HG02852 (cell line): ENCODE results near the gene ZNF516.

ENCODE experiments used
- ATAC-seq: cut with Tn5 transposase; IDR thresholded peaks from one replicate; pipeline ENCODE4 v1.9.1; 2021; ENCODE audit warnings: mild to moderate bottlenecking, moderate library complexity; ENCODE audit not compliant: unreplicated experiment

Gene ZNF516

GRCh38 chr18:76456018-76456750, 38.9 kb downstream of the ZNF516 start:
- ATAC-seq, result no peak

- no peak for ATAC-seq
Observed at GRCh38 chr18:76455003-76455676, 39.9 kb downstream of the ZNF516 start.

GRCh38 chr18:76454418-76454817, 40.6 kb downstream of the ZNF516 start:
- no peak for ATAC-seq

GRCh38 chr18:76453932-76454331, 41.1 kb downstream of the ZNF516 start:
- ATAC-seq, result no peak

GRCh38 chr18:76453057-76453561, 41.9 kb downstream of the ZNF516 start:
- ATAC-seq, result no peak

- no peak for ATAC-seq
Observed at GRCh38 chr18:76452357-76452756, 42.7 kb downstream of the ZNF516 start.

- ATAC-seq, result no peak
Observed at GRCh38 chr18:76451396-76452331, 43.4 kb downstream of the ZNF516 start.

GRCh38 chr18:76450452-76451395, 44.3 kb downstream of the ZNF516 start:
- ATAC-seq, result no peak

GRCh38 chr18:76449111-76449453, 46.0 kb downstream of the ZNF516 start:
- no peak for ATAC-seq

- no peak for ATAC-seq
Observed at GRCh38 chr18:76448256-76449110, 46.6 kb downstream of the ZNF516 start.

GRCh38 chr18:76447258-76447890, 47.7 kb downstream of the ZNF516 start:
- ATAC-seq, result no peak

- ATAC-seq, result no peak
Observed at GRCh38 chr18:76446321-76447257, 48.5 kb downstream of the ZNF516 start.

- no peak for ATAC-seq
Observed at GRCh38 chr18:76445741-76446232, 49.3 kb downstream of the ZNF516 start.

- ATAC-seq, result no peak
Observed at GRCh38 chr18:76445275-76445674, 49.8 kb downstream of the ZNF516 start.

GRCh38 chr18:76444446-76445105, 50.5 kb downstream of the ZNF516 start:
- no peak for ATAC-seq

GRCh38 chr18:76443519-76444445, 51.3 kb downstream of the ZNF516 start:
- ATAC-seq, result no peak
